Natural killer cell (primary cell): Measurements from ENCODE around the gene INO80B. TPM values are rescaled to one million over a fixed set of nuclear protein-coding genes. Genes with fewer than 3 reads are reported as not detected.
"Not testable (repeated sequence)": the region's sequence is repeated elsewhere in the genome, so short reads cannot be mapped to it uniquely, and the experiment has no call there.

ENCODE experiments used
- ATAC-seq, 3 donors: fragments of 150-1000 bp in 2 of 3; fragments of 200-7000 bp in 1 of 3; cut with Tn5 transposase; 1 replicate in 1 of 3; 2 replicates in 2 of 3; pipeline ENCODE4 v1.10.0; 2021; ENCODE audit warnings: mild to moderate bottlenecking in 2 of 3, moderate library complexity in 2 of 3
- DNase-seq, 2 donors: peaks; one replicate each; pipeline versions ENCODE4 v3.0.0 to v3.0.0-alpha.2; 2013 to 2021; ENCODE audit warnings: mixed read lengths in 1 of 2
- H3K27ac ChIP-seq: one replicate; pipeline ENCODE4 v1.5.1; 2013; ENCODE audit warnings: mild to moderate bottlenecking, low read length
- H3K27me3 ChIP-seq: one replicate; pipeline ENCODE4 v1.6.1; 2013; ENCODE audit warnings: low read length; ENCODE audit not compliant: control insufficient read depth, insufficient read depth
- H3K36me3 ChIP-seq: one replicate; pipeline ENCODE4 v1.6.1; 2013; ENCODE audit warnings: low read length; ENCODE audit not compliant: control insufficient read depth, insufficient read depth
- H3K4me1 ChIP-seq: one replicate; pipeline ENCODE4 v1.6.1; 2013; ENCODE audit warnings: low read length; ENCODE audit not compliant: control insufficient read depth, insufficient read depth
- H3K4me3 ChIP-seq: one replicate; pipeline ENCODE4 v1.5.1; 2013; ENCODE audit warnings: low read length
- H3K9me3 ChIP-seq: one replicate; pipeline ENCODE4 v1.6.1; 2013; ENCODE audit warnings: low read length; ENCODE audit not compliant: control insufficient read depth, insufficient read depth
- H3K27ac Mint-ChIP-seq, 2 donors: one replicate each; pipeline ENCODE4 v1.8.0; 2022; ENCODE audit warnings: mild to moderate bottlenecking in 2 of 2, mixed read lengths in 2 of 2, moderate library complexity in 1 of 2
- H3K27me3 Mint-ChIP-seq, 2 donors: one replicate each; pipeline ENCODE4 v1.8.0; 2022; ENCODE audit warnings: low read depth in 2 of 2, mixed read lengths in 2 of 2
- H3K36me3 Mint-ChIP-seq: one replicate; pipeline ENCODE4 v1.8.0; 2022; ENCODE audit warnings: mixed read lengths
- H3K4me1 Mint-ChIP-seq, 2 donors: one replicate each; pipeline ENCODE4 v1.8.0; 2022; ENCODE audit warnings: mixed read lengths in 2 of 2
- H3K4me3 Mint-ChIP-seq: one replicate; pipeline ENCODE4 v1.8.0; 2022; ENCODE audit warnings: mild to moderate bottlenecking, moderate library complexity, mixed read lengths
- H3K9me3 Mint-ChIP-seq, 2 donors: one replicate each; pipeline ENCODE4 v1.8.0; 2022; ENCODE audit warnings: mixed read lengths in 2 of 2
- CTCF ChIP-seq: fragments of 200-600 bp; IDR thresholded peaks from one replicate; pipeline ENCODE4 v1.8.0; 2022; ENCODE audit warnings: antibody characterized with exemption
- WGBS: methylation state at CpG from one replicate; pipeline ENCODE4 v1.1.7; 2013; ENCODE audit warnings: missing lambda C conversion rate; ENCODE audit not compliant: insufficient coverage; 5-methylcytosine and 5-hydroxymethylcytosine counted together
- intact Hi-C: fragments of 100-400 bp; cut with micrococcal nuclease; formaldehyde crosslinking; loops from one replicate; pipeline ENCODE4 v1.14.2; 2022
- total RNA-seq, 4 donors: library from RNA; stranded (reverse); fragments of 120-200 nt in 1 of 4; gene quantifications; one replicate each; pipeline versions ENCODE4 v1.2.3 to v1.2.4, GENCODE V29; 2013 to 2022

Gene INO80B
- total RNA-seq, 3 donors from 2014 or later (not counting 1 experiment from before 2014, with no cell fraction given), result 34.0 to 48.0 (median 37.7) TPM

- H3K4me1 Mint-ChIP-seq, result peaks cover 25 to 43% of the 10 kb centered on the region in 2 donors
- TF ChIP-seq CTCF, result no peak
- no peak for ATAC-seq
- no peak for DNase-seq
- 95% methylated on average over 26 of the region's 27 CpGs for WGBS
- H3K9me3 Mint-ChIP-seq, result no peaks in the 10 kb centered on the region
- no peak overlapping the region for H3K27ac ChIP-seq
- no peak overlapping the region for H3K4me3 ChIP-seq
- H3K9me3 ChIP-seq, result no peaks in the 10 kb centered on the region
- H3K4me1 ChIP-seq, result peaks cover 39% of the 10 kb centered on the region
- H3K36me3 ChIP-seq, result no peaks in the 10 kb centered on the region
- no peak overlapping the region for H3K4me3 Mint-ChIP-seq
- intact Hi-C loops, result no loop called here
- H3K27ac Mint-ChIP-seq, result no peak overlapping the region
- H3K27me3 Mint-ChIP-seq, result peaks cover 0 to 6% of the 10 kb centered on the region in 2 donors
- H3K27me3 ChIP-seq, result no peaks in the 10 kb centered on the region
- no peaks in the 10 kb centered on the region for H3K36me3 Mint-ChIP-seq
Observed at GRCh38 chr2:74418312-74418711, 36.6 kb upstream of the INO80B start.

GRCh38 chr2:74419345-74419744 is 35.5 kb upstream of the INO80B start:
- intact Hi-C loops, result no loop called here
- no peak for TF ChIP-seq CTCF
- no CpG with 5 or more reads among the region's 1 CpG for WGBS
- DNase-seq (no peak), ATAC-seq (no peak)
- H3K27ac ChIP-seq, result no peak overlapping the region
- no peak overlapping the region for H3K4me3 ChIP-seq
- Mint-ChIP-seq H3K27ac (no peak overlapping the region), H3K4me3 (no peak overlapping the region), H3K9me3 (no peaks in the 10 kb centered on the region), H3K27me3 (peaks cover 0 to 4% of the 10 kb centered on the region in 2 donors), H3K4me1 (peaks cover 24 to 40% of the 10 kb centered on the region in 2 donors), H3K36me3 (no peaks in the 10 kb centered on the region)
- H3K36me3 ChIP-seq, result no peaks in the 10 kb centered on the region
- H3K9me3 ChIP-seq, result no peaks in the 10 kb centered on the region
- peaks cover 35% of the 10 kb centered on the region for H3K4me1 ChIP-seq
- H3K27me3 ChIP-seq, result no peaks in the 10 kb centered on the region

- peaks cover 28% of the 10 kb centered on the region for H3K4me1 ChIP-seq
- intact Hi-C loops, result loop anchor here (2.0 kb wide), 1 partner anchor 63 kb away; the partner anchor contains the start of genes CCDC142 and TTC31
- ATAC-seq, result no peak
- no peak overlapping the region for H3K4me3 ChIP-seq
- H3K4me3 Mint-ChIP-seq, result peak overlapping the region; percentile 52
- no peak for TF ChIP-seq CTCF
- no peak overlapping the region for H3K27ac ChIP-seq
- H3K36me3 Mint-ChIP-seq, result no peaks in the 10 kb centered on the region
- no peak for DNase-seq
- H3K4me1 Mint-ChIP-seq, result peaks cover 20 to 35% of the 10 kb centered on the region in 2 donors
- no CpG with 5 or more reads among the region's 2 CpGs for WGBS
- no peaks in the 10 kb centered on the region for H3K27me3 ChIP-seq
- no peaks in the 10 kb centered on the region for H3K9me3 ChIP-seq
- no peaks in the 10 kb centered on the region for H3K36me3 ChIP-seq
- no peaks in the 10 kb centered on the region for H3K9me3 Mint-ChIP-seq
- H3K27me3 Mint-ChIP-seq, result peaks cover 0 to 4% of the 10 kb centered on the region in 2 donors
- H3K27ac Mint-ChIP-seq, result peak overlapping the region; percentile 94 to 96
Observed at GRCh38 chr2:74420006-74420405, 34.9 kb upstream of the INO80B start.

- not testable (repeated sequence) for H3K36me3 ChIP-seq, H3K9me3 ChIP-seq, H3K36me3 Mint-ChIP-seq, H3K27me3 ChIP-seq, H3K9me3 Mint-ChIP-seq, ATAC-seq, H3K27me3 Mint-ChIP-seq
- peak overlapping the region; percentile 99 for H3K4me3 Mint-ChIP-seq
- H3K27ac ChIP-seq, result peak overlapping the region; percentile 99
- H3K4me1 ChIP-seq, result peaks cover 23% of the 10 kb centered on the region
- intact Hi-C loops, result loop anchor here (1.0 to 2.0 kb wide), 4 partner anchors 28 to 62 kb away; partner anchors contain the start of genes CCDC142, TTC31 and WBP1
- peaks cover 20 to 35% of the 10 kb centered on the region in 2 donors for H3K4me1 Mint-ChIP-seq
- H3K4me3 ChIP-seq, result peak overlapping the region; percentile 79
- H3K27ac Mint-ChIP-seq, result peak overlapping the region; percentile 94 to 96
- 85% methylated on average over 19 of the region's 19 CpGs for WGBS
- peak in 1 of 2 donors; percentile 20 for DNase-seq
Observed at GRCh38 chr2:74420443-74421103, 34.3 kb upstream of the INO80B start.
